GM12875 (cell line): Measurements from ENCODE around the gene ARL6IP5.

ENCODE experiments used
- H3K4me3 ChIP-seq: one replicate; pipeline ENCODE4 v1.5.1; 2011; ENCODE audit warnings: low read depth, low read length, control low read depth
- TF ChIP-seq, protein P1 (sequence below): IDR thresholded peaks from 2 replicates; pipeline ENCODE4 v1.5.1; 2011; ENCODE audit warnings: low read depth, mild to moderate bottlenecking, control low read depth, inconsistent platforms, low read length, moderate library complexity, borderline replicate concordance; ENCODE audit not compliant: insufficient read depth

ARL6IP5 gene

DNA sequence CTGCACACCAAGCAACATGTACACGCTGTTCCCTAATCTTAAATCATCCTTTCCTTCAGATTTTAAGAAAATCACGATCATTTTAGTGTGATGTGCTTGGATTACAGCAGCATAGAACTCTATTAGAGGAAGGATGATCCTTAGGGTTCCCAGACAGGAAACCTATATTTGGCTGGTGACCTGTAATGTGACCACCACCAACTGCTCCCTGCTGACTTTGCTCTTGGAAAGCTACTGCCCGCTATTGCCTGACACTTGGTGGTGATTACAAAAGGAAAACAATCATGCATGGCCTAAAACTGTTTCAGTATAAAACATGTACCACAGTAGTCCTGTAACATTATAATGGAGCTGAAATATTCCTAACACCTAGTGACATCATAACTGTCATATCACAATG lies 64.8 kb downstream of the ARL6IP5 start:
- H3K4me3 ChIP-seq: no peak overlapping the region
- TF ChIP-seq, protein P1, sequence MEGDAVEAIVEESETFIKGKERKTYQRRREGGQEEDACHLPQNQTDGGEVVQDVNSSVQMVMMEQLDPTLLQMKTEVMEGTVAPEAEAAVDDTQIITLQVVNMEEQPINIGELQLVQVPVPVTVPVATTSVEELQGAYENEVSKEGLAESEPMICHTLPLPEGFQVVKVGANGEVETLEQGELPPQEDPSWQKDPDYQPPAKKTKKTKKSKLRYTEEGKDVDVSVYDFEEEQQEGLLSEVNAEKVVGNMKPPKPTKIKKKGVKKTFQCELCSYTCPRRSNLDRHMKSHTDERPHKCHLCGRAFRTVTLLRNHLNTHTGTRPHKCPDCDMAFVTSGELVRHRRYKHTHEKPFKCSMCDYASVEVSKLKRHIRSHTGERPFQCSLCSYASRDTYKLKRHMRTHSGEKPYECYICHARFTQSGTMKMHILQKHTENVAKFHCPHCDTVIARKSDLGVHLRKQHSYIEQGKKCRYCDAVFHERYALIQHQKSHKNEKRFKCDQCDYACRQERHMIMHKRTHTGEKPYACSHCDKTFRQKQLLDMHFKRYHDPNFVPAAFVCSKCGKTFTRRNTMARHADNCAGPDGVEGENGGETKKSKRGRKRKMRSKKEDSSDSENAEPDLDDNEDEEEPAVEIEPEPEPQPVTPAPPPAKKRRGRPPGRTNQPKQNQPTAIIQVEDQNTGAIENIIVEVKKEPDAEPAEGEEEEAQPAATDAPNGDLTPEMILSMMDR: no peak
